ENCODE measurements around the gene RSPH10B2.
"Not testable (repeated sequence)": the region's sequence is repeated elsewhere in the genome, so short reads cannot be mapped to it uniquely, and the experiment has no call there.

RSPH10B2 gene

DNA sequence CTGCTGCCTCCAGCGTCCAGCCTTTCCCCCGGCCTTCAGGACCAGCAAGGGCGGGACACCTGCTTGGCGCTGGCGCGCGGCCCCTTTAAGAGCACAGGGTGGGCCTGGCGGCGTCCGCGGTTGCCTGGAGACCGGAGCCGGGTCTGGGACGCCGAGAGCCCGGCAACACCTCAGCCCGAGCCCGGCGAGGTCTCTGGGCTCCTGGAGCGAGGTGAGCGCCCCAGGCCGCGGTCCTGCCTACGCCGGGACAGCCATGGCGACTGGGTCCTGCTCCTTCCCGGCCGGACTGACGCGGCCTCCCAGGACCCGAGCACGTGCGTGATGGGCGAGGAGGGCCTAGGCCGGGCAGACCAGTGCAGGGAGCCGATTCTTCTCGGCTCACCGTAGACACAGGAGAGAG is at the start of gene RSPH10B2:
TSS of gene RSPH10B2 (plus strand) at position 140 of the 400 bp plus-strand sequence. CDS start 3,575 bp downstream, outside the sequence.
- not testable (repeated sequence) for H3K27ac ChIP-seq (ENCODE audit: low read depth, low read length); H3F3A ChIP-seq (ENCODE audit: control insufficient read depth, insufficient read depth); H3K27me3 ChIP-seq (ENCODE audit: control insufficient read depth, low read length); H3K9me2 ChIP-seq (replicated peaks; ENCODE audit: control insufficient read depth, low read length); H3K4me1 ChIP-seq (ENCODE audit: control insufficient read depth, low read length); H3K9me3 ChIP-seq (ENCODE audit: control insufficient read depth, insufficient read depth, low read length); H4K20me1 ChIP-seq (ENCODE audit: control insufficient read depth, insufficient read depth, low read depth, low read length); H3K4me2 ChIP-seq (ENCODE audit: low read length); H3K4me3 ChIP-seq (ENCODE audit: low read length); H3K79me2 ChIP-seq (ENCODE audit: control insufficient read depth, low read length); H3K36me3 ChIP-seq (ENCODE audit: control insufficient read depth, low read length)

DNA sequence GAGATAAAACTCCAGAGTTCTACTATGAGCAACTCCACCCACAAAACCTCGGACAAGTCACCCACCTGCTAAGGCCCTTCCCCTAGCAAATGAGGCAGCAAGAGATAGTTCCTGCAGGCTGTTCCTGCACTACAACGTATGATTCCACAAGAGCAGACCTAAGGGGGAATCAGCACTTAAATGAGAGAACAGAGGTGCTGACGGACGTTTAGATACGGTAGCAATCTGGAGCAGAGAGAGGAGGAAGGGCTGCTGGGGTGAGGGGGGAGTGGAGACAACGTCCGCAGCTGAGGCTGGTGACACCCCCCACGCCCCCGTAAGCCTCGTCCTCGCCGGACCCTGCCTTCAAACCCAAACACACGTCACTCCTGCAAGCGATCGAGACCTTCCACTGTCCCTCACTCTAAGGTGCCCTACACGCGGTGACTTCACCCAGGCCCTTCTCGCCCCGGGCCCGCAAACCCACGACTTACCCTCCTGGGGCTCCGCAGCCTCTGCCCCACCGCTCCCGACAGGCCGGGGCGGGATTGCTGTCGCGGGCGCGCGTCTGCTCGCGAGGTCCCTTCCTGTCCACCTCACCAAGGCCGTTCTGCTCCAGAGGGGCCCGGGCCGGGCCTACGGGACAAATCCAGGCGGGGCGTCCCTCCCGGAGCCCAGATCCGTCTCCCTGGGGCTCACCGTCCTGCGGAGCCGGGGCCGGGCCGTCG is 47.8 kb upstream of the RSPH10B2 start:
- H3F3A ChIP-seq (ENCODE audit: control insufficient read depth, insufficient read depth): peaks cover 5% of the 10 kb centered on the region; the same call in 1 of the 2 replicates
- peaks cover 48% of the 10 kb centered on the region for H3K36me3 ChIP-seq (ENCODE audit: control insufficient read depth, low read length)
- H3K4me2 ChIP-seq (ENCODE audit: low read length): peak overlapping the region; percentile 97
- no peaks in the 10 kb centered on the region for H3K9me2 ChIP-seq (replicated peaks; ENCODE audit: control insufficient read depth, low read length)
- H3K4me3 ChIP-seq (ENCODE audit: low read length): peak overlapping the region; percentile 80
- H4K20me1 ChIP-seq (ENCODE audit: control insufficient read depth, insufficient read depth, low read depth, low read length): no peaks in the 10 kb centered on the region
- H3K27ac ChIP-seq (ENCODE audit: low read depth, low read length): peak overlapping the region; percentile 74
- peaks cover 20% of the 10 kb centered on the region for H3K4me1 ChIP-seq (ENCODE audit: control insufficient read depth, low read length)
- TF ChIP-seq EZH2phosphoT487 (IDR thresholded peaks at IDR 0.05; ENCODE audit: borderline replicate concordance, low read length): no peak
- TF ChIP-seq, protein P1, sequence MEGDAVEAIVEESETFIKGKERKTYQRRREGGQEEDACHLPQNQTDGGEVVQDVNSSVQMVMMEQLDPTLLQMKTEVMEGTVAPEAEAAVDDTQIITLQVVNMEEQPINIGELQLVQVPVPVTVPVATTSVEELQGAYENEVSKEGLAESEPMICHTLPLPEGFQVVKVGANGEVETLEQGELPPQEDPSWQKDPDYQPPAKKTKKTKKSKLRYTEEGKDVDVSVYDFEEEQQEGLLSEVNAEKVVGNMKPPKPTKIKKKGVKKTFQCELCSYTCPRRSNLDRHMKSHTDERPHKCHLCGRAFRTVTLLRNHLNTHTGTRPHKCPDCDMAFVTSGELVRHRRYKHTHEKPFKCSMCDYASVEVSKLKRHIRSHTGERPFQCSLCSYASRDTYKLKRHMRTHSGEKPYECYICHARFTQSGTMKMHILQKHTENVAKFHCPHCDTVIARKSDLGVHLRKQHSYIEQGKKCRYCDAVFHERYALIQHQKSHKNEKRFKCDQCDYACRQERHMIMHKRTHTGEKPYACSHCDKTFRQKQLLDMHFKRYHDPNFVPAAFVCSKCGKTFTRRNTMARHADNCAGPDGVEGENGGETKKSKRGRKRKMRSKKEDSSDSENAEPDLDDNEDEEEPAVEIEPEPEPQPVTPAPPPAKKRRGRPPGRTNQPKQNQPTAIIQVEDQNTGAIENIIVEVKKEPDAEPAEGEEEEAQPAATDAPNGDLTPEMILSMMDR (IDR thresholded peaks at IDR 0.05; ENCODE audit: low read depth, low read length, poor library complexity, severe bottlenecking): no peak
- peaks cover 53% of the 10 kb centered on the region for H3K9me3 ChIP-seq (ENCODE audit: control insufficient read depth, insufficient read depth, low read length)
- H3K27me3 ChIP-seq (ENCODE audit: control insufficient read depth, low read length): no peaks in the 10 kb centered on the region
- H3K79me2 ChIP-seq (ENCODE audit: control insufficient read depth, low read length): peaks cover 60% of the 10 kb centered on the region

DNA sequence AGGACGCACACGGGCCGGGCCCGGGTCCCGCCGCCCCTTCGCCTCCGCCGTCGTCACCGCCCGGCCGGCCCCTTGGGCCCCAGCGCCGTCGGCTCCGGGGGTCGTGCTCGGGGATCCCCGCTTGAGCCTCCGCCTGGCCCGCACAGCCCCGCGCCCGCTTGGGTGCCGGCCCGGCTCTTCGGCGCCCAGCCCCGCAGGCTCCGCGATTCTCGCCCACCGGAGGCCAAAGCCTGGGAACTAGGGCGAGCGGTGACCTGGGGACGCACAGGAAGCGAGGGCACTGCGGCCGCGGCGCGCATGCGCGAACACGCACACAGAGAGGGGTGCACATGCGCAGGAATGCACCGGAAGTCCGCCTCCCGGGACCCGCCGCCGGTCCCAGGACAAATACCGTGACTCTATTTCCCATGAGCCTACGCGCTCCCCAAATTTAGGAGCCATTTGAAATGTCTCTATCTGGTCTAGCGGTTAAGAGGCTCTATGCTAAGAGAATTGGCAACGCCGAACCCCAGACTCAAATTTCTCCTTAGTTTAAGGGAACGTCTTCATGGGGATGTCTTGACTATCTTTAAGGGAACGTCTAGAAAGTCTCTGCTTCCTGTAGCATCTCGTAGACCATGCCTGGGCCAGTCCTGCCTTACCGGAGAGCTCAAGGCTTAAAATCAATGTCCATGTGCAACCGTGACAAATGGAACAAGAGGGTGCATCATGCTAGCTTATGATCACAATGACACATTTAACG is 47.1 kb upstream of the RSPH10B2 start, which contains the start of gene ZNF12:
TSS of gene ZNF12 (minus strand) at position 282 of the 742 bp plus-strand sequence. CDS start 1,774 bp downstream, outside the sequence.
- peaks cover 5% of the 10 kb centered on the region; the same call in 1 of the 2 replicates for H3F3A ChIP-seq (ENCODE audit: control insufficient read depth, insufficient read depth)
- H3K4me3 ChIP-seq (ENCODE audit: low read length): peak within 1 kb of the TSS; percentile 80
- H3K9me2 ChIP-seq (replicated peaks; ENCODE audit: control insufficient read depth, low read length): no peaks in the 10 kb centered on the region
- peak within 1 kb of the TSS; percentile 97 for H3K4me2 ChIP-seq (ENCODE audit: low read length)
- peak within 1 kb of the TSS; percentile 74 for H3K27ac ChIP-seq (ENCODE audit: low read depth, low read length)
- TF ChIP-seq, protein P1 (IDR thresholded peaks at IDR 0.05; ENCODE audit: low read depth, low read length, poor library complexity, severe bottlenecking): no peak
- no peak for TF ChIP-seq EZH2phosphoT487 (IDR thresholded peaks at IDR 0.05; ENCODE audit: borderline replicate concordance, low read length)
- peaks cover 47% of the 10 kb centered on the region for H3K9me3 ChIP-seq (ENCODE audit: control insufficient read depth, insufficient read depth, low read length)
- H3K36me3 ChIP-seq (ENCODE audit: control insufficient read depth, low read length): peaks cover 41% of the 10 kb centered on the region
- peaks cover 53% of the 10 kb centered on the region for H3K79me2 ChIP-seq (ENCODE audit: control insufficient read depth, low read length)
- no peaks in the 10 kb centered on the region for H3K27me3 ChIP-seq (ENCODE audit: control insufficient read depth, low read length)
- H4K20me1 ChIP-seq (ENCODE audit: control insufficient read depth, insufficient read depth, low read depth, low read length): no peaks in the 10 kb centered on the region
- peaks cover 20% of the 10 kb centered on the region for H3K4me1 ChIP-seq (ENCODE audit: control insufficient read depth, low read length)

DNA sequence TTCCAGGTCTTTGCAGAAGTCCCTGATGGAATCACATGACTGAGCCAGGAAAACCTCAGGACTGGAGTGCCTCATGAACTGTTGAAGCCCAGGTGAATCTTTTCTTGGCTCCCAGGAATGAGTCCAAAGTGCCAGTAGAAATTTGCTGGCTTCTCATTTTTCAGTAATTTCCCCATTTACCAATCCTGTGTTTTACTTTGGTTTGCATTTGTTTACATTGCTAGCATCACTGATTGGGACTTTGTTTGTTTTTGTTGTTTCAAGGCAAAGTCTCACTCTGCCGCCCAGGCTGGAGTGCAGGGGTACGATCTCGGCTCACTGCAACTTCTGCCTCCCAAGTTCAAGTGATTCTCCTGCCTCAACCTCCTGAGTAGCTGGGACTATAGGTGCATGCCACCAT is 45.6 kb upstream of the RSPH10B2 start:
- Histone ChIP-seq H3K4me2 (ENCODE audit: low read length) (no peak overlapping the region), H3K9me2 (replicated peaks; ENCODE audit: control insufficient read depth, low read length) (no peaks in the 10 kb centered on the region), H3K4me1 (ENCODE audit: control insufficient read depth, low read length) (peaks cover 20% of the 10 kb centered on the region), H3K27ac (ENCODE audit: low read depth, low read length) (no peak overlapping the region), H3K27me3 (ENCODE audit: control insufficient read depth, low read length) (no peaks in the 10 kb centered on the region), H3K9me3 (ENCODE audit: control insufficient read depth, insufficient read depth, low read length) (peaks cover 36% of the 10 kb centered on the region), H4K20me1 (ENCODE audit: control insufficient read depth, insufficient read depth, low read depth, low read length) (no peaks in the 10 kb centered on the region), H3K36me3 (ENCODE audit: control insufficient read depth, low read length) (peaks cover 29% of the 10 kb centered on the region), H3F3A (ENCODE audit: control insufficient read depth, insufficient read depth) (peaks cover 5% of the 10 kb centered on the region; the same call in 1 of the 2 replicates), H3K4me3 (ENCODE audit: low read length) (no peak overlapping the region), H3K79me2 (ENCODE audit: control insufficient read depth, low read length) (peaks cover 40% of the 10 kb centered on the region)
- no peak for TF ChIP-seq EZH2phosphoT487 (IDR thresholded peaks at IDR 0.05; ENCODE audit: borderline replicate concordance, low read length)
- TF ChIP-seq, protein P1 (IDR thresholded peaks at IDR 0.05; ENCODE audit: low read depth, low read length, poor library complexity, severe bottlenecking): no peak

Data from DOHH2 (cell line).